Fibroblast of skin of scalp (primary cell): Measurements from ENCODE around the gene ACO1. TPM values are rescaled to one million over a fixed set of nuclear protein-coding genes. Genes with fewer than 3 reads are reported as not detected.
"Not testable (repeated sequence)": the region's sequence is repeated elsewhere in the genome, so short reads cannot be mapped to it uniquely, and the experiment has no call there.

Source experiments
- DNase-seq: peaks from one replicate; pipeline ENCODE4 v3.0.0-alpha.2; 2013
- polyA plus RNA-seq, 2 experiments: library from polyadenylated mRNA; unstranded; fragments of 120-200 nt; gene quantifications; one replicate each; pipeline ENCODE4 v1.2.1, GENCODE V29; 2013; ENCODE audit not compliant: insufficient read length in 2 of 2

Gene ACO1
- 56.6 TPM for polyA plus RNA-seq (2013, experiment 1 of 2; ENCODE audit: insufficient read length)
- polyA plus RNA-seq (2013, experiment 2 of 2; ENCODE audit: insufficient read length) = 56.2 TPM

DNA sequence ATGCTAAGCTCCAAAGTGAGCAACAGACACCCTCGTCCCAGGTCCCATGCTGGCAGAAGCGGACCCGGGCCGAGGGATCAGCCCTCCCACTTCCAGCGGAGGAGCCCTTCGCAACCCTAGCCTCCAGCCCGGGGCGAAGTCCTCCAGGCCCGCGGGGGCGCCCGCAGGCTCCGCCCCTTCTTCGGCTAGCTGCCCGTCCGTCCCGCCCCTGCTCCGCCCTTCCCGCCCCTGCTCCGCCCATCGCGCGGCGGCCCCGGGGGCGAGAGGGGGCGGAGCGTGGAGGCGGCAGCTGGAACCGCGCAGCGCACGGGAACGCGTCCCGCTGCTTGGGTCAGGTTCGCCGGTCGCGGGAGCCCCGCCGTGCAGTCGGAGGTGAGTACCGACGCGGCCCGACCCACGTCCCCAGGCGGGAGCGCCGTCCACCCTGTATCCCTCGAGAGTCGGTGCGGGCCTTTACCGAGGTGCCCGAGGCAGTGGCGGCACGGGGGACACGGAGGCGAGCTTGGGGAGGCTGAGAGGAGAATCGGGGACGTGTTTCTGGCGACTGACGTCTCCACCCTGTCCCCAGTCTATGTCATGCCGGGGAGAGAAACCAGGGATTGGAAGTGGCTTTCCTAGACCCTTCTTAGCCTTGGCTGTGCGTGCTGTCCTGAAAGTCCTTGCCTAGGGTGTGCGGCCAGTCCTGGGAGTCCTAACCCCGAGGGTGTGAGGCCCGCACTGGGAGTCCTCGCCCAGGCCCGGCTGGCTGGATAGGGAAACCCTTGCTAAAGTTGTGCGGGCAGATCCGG is at the start of gene ACO1:
Gene ACO1 (plus strand): TSS at position 280 of the 788 bp plus-strand sequence. CDS start 20,864 bp downstream, outside the sequence.
- DNase-seq = peak; percentile 87

DNA sequence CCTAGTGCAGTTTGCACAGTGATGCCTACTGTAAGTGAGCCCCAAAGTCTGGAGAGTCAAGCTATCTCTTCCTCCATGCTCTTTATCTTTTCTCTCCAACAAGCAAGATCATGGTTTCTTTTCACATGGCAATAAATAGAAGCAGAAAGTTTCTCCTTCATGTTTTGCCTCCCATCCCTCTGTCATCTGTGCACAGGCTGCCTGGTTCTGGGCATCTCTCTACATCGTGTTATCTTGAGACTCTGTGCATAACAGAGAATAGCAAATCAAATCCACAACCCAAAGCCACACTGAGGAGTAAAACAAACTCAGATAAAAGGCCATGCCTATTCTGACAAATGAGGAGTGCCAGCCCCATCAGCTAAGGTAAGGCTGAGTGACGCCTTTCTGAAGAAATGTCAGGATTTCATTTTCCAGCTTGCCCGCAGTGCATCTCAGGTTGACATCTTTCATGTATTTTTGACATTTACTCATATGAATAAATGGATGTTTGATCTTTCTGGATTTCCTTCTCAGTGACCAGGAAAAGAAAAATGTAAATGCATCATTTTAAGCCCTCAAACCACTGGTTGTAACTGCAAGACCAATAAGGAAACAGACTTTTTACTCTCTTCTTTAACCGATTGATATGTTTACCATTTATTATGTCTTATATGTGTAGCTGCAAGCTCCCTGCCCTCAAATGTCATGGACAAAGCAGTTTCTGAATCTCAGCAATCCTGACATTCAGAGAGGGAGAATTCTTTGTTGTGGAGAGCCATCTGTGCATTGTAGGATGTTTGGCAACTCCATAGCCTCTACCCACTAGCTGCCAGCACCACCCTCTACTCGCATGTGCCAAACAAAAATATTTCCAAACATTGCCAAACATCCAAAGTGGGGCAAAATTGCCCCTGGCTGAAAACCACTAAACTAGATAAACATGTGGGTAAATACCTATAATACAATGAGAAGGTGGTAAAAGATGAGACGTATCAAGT is 49.2 kb upstream of the ACO1 start:
- no peak for DNase-seq

DNA sequence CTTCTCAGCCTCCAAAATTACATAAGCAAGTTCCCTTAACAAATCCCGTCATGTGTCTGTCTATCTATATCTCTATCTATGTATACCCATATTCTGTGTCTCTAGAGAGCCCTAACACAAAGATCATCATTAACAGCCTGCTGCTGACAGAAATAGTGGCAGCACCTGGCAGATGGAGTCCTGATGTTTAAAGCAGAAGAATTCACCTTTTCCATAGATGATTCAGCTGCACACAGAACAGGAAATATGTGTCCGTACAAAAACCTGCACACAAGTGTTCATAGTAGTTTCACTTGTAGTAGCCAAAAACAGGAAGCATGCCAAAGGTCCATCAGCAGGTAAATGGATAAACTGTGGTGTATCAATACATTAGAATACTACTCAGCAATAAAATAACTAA is 45.0 kb upstream of the ACO1 start:
- DNase-seq = no peak

DNA sequence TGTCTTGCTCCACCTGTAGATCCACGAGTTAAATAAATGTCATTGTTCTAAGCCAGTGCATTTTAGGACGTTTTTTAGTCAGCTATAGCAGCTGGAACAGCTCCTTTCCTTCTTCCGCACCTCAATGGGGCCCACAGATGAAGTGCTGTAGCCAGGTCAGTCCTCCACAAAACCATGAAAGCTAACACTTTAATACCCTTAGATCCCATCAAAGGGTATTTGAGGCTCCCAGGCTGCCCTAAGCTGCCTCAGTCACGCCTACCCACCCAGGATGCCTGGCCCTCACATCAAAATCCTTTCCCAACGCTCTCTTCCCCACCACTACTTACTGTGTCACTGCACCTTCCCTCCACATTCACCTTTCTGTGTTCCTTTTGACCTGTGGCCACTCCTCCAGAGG is 44.1 kb upstream of the ACO1 start:
- DNase-seq = no peak

DNA sequence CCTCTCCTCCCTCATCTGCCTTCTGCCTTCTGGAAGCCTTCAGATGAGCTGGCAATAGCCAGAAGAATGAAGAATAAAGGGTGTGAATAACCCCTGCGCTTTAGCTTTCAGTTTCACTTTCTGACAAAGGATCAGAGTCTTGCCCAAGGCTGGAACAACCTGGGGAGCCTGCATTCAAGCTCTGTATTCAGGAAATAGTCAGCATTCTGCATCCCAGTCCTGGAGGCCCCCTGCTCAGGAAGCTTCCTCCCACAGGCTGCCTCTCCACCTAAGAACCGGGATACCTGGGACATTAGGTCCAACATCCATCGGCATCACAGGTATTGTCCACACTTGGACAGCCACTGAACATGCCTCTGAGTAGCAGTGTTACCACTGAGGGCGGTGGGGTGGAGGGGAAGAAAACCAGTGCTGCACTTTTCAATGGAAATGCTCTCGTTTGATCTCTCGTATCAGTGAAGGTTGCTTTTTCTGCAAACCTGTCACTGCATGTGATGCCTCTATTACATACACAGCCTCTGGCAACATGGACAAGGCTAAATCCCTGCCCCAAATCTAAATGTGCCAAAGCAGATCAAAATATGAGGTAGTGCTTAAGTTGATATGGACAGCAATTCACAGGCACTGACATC is 39.8 kb upstream of the ACO1 start:
- DNase-seq = peak; percentile 14

DNA sequence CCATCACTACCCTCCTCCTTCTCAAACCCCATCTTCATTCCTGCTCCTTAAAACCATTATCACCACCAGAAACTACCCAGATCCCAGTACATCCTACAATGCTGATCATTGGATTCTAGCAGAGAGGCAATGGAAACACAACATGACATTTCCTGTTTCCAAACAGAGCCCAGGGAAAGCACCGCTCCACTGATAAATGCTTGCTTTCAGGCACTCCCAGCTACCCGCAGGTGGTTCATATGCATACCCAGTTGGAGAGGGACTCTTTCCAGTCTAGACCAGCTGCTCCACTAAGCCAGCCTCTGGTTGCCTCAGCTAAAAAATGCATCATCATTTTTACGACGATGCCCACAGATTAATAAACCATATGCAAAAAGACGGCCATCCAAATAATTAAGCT is 39.2 kb upstream of the ACO1 start:
- DNase-seq = no peak

DNA sequence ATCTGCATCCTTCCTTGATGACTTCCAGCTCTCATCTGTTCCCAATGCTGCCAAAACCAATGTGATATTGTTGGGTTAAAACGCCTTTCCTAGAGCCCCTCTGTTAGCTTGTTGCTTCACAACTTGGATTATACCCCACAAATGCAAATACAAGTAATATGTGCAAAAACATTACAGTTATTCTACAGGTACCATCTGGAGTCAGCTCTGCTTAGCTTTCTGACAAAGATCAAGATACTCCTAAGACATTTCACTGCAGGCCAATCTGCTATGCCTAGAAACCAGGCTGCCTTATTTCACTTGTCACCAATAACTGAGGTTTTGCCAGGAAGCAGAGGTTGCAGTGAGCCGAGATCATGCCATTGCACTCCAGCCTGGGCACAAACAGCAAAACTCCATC is 36.9 kb upstream of the ACO1 start:
- DNase-seq = no peak

DNA sequence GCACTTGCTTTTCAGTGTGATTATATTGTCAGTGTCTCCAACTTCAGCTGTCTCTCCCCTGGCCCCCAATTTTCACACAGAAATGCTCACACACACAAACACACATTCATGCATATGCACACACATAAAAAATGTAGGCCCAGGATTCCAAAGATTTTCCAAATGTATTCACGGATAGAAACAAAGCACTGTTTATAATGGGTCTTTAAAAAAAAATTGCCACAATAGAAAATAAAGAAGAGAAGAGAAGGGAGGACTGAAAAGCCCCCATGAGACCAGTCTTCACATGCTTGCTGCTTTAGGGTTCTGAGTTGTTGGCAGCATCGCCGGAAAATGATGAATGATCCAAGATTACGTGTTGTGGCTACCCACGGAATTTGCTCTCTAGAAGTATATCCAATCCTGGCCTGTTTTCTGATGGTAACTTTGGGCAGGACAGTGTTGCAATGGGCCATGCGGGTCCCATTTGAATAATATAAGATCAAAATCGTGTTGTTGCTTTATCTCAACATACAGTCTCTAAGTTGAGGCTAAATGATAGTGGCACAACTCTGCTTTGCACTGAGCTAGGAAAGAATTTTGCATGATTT is 36.2 kb upstream of the ACO1 start:
- DNase-seq = peak; percentile 21

DNA sequence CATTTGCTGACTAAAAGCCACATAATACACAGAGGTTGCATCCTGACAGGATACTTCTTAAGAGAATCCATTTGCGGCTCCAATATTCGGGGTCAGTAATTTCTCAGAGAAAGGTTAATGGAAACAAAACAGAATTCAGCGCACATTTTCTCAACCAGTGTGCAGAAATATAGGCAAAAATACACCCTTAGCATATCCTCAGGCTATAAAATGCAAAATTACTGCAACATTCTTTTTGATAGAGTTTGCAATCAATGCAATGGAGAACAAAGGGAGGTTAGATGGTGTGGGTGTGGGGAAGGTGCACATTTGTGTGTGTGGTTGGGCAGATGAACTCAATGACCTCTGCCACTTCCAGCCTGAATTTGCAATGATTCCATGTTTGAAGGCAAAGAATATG is 35.4 kb upstream of the ACO1 start:
- DNase-seq = no peak

DNA sequence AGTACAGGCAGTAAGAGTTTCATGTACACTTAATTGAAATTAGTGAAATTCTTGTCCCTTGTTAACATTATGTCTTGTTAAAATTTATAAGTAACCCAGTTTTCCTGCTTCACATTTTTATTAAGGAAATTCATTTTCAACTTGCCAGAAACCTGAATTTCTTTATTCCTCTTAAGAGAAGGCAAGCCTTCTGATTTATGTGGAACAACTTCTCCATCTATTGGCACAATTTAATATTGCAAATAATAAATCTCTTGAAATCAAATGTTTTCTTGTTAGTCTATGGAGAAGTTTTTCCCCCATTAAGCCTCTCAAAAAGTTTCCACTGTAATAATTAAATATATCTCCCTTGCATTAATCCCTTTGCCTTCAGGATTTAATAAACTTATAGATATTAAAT is 33.8 kb upstream of the ACO1 start:
- DNase-seq = peak; percentile 20

DNA sequence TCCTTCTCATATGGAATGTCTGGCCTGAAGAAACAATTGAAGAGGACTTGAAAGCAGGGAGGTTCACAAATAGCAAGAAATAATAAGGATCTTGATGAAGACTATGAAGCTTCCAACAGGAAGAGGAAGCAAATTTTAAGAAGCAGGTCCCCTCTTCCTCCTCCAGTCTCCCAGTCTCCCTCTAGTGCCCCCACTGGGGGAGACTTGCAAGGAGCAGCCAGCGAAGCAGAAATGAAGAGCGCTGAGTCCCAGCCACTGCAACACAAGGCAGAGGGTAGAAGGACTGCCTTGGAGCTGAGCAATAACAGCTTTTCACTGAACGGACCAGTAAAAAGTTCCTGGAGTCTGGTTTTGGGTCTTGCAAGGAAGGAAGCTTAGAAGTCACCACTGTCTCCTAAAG is 32.6 kb upstream of the ACO1 start:
- DNase-seq = peak; percentile 1

DNA sequence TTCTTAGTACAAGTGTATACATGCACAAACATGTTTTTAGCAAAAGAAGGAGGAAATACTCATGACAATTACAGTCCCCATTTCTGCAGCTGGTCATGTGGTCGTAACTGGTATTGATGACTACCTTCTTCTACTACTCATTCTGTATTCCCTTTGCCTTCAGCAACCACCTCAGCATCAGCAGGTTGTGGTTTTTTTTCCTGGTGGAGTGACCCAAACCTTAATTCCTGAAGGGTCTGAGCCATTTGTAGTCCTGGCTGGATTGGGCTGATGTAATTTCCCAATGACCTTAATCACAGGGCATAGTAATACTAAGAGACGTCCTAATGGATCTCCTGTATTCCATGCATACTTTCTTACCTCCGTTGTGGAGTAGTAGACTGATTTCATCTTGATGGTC is 31.0 kb upstream of the ACO1 start:
- not testable (repeated sequence) for DNase-seq

DNA sequence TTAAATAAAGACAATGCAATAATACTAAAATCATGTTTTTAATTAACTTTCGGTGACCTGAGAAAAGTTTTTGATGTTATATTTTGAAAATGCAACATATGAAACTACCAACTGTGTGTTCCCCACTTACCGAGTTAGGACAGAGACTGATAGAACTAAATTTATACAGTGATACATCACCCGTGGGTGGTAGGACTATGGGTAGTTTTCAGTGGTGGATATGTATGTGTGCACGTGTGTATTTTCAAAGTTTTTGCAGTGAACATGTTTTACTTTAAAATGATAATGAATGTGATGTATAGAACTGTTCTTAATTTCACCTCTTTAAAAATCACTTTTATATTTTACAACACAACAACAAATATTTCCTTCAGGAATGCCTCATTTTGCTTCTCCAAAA is 25.0 kb upstream of the ACO1 start:
- no peak for DNase-seq

DNA sequence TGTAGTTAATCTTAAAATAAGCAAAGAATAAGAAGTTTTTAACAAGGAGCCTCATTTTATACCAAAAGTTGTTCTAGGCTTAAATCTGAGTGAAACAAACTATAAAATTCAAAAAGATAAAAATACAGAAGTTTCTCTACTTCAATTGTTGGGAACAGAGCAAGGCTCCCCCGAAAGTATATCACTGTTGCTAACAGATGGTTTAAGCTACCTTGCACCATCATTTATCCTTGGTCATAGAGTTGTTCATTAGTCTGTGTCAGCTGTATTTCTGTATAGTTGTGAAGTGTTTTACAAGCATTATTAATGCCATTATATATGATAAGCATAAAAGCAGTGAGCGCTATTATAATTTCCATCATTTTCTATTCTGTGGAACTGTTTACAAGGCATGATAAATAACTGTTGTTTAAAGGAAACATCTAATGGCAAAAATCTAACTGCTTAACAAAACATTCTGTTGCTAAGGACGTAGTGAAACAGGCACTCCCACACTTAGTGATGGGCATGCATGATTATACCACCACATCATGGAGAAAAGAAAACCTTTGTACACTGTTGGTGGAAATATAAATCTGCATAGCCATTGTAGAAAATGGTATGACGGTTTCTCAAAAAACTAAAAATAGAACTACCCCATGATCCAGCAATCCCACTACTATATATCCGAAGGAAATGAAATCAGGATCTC is 23.3 kb upstream of the ACO1 start:
- no peak for DNase-seq

DNA sequence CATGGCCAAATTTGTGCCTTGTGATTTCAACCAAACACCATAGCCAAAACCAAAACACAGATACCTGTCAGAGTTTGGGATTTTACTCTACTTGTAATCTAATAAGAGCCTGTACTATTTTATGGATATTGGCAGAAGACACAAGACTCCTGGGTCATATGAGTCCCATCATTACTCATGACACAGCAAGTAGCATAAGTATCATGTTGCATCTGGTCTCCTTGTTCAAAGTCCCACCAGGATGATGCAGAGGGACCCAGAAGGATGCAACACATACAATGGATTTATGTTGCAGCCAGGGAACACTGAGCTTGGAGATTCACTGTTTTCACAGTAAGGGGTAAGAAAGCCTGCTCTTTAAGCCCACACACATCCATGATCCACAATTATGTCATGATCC is 13.2 kb upstream of the ACO1 start:
- DNase-seq = no peak

DNA sequence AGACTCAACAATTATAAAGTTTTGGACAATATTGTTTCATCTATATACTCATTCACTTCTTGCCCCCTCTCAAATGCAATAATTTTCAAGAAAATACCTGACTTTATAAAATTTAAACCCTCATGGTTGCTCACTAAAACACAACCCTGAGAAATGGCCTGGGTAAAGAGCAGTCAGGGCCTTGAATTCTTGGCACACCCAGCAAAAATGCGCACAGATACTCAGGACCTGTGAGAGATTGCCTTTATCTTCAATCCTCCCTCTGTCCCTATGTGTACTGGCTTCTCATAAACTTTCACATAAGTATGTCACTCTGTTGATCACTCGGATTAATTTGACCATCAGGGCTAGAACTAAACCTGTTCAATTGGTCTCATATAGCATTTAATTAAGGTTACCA is 12.8 kb upstream of the ACO1 start:
- DNase-seq = no peak

DNA sequence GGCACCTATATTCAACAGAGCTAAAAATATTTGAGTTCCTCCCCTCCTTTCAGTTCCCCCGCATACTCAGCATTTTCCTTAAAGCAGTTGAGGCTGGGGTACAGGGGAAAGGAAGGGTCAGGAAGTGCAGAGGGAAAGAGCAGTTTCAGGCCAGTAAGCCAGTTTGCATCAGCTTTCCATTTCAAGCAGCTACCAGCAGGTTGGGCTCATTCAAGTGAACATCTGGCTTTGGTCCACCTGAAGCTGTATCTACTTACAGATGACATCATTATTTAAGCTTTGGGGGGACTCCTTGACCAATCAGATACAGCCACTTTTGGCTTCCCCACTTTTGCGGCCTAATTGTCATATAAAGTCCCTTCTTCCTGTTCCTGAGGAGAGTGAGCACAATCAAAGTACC is 8.2 kb upstream of the ACO1 start:
- no peak for DNase-seq

DNA sequence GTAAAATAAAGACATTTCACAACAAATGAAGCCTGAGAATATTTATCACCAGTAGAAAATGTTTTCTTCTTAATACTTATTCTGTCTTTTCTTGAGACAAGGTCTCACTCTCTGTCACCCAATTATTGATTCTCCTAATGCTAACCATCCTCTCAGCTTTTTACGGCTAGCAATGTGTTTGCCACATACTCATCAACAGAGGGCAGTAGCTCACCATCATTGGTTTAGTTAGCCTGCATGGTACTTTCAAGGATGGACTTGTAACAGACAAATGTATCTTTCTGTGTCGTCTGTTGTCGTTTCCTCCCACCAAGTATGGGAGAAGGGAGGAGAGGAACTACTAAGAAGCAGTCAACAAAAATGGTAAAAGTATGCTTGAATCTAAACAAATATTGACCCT is 5.9 kb upstream of the ACO1 start:
- DNase-seq = peak; percentile 76

DNA sequence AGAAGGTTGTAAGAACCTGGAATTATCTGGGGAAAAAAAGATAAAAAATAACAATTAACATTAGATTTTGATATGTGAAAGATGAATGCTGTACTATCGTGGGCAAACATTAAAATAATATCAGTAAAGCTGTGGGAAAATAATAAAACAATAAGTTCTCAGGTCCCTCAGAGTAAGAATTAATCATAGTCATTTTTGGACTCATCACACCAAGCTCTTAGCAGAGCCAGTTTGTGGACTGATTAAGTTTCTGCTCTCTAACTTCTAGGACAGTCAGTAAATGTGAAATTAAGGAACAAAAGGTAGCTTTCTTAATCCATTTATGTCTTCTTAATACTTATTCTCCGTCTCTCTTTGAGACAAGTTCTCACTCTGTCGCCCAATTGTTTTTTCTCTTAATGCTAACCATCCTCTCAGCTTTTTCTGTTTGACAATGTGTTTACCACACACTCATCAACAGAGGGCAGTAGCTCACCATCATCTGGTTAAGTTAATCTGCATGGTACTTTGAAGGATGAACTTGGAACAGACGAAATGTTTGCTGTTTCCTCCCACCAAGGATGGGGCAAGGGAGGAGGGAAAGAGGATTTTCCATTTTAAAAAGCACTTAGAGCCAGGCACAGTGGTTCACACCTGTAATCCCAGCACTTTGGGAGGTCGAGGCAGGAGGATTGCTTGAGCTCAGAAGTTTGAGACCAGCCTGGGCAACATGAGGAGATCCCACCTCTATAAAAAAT is 5.3 kb upstream of the ACO1 start:
- peak; percentile 81 for DNase-seq

DNA sequence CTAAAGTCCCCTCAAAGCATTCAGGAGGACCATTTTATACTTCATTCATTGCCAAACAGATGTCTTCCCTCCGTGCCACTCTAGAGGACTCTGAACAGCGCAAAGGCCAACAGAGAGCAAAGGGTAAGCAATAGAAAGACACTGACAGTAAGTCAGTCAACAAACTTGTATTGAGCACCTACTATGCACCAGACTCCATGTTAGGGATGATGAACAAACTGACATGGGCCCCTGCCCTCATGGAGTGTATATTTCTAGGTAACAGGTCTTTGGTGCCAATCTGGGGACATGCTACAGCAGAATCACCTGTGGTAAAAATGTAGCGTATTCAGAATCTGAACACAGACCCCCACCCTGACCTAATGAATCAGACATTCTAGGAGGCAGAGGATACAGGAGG is 3.5 kb upstream of the ACO1 start:
- no peak for DNase-seq
